A673 (cell line): Measurements from ENCODE around the gene SLX4IP.

Experiments
- CTCF ChIP-seq: fragments of 300-800, 200-600 bp; sonication (generic); conservative IDR thresholded peaks from 2 replicates; pipeline ENCODE4 v1.5.1; 2017; ENCODE audit warnings: low read depth, mild to moderate bottlenecking, antibody characterized with exemption, low read length, moderate library complexity, mixed read lengths
- EZH2 ChIP-seq: fragments of 200-600 bp; sonication (generic); IDR thresholded peaks from 2 replicates; pipeline ENCODE4 v1.6.1; 2017; ENCODE audit warnings: borderline replicate concordance, low read depth, mild to moderate bottlenecking, mixed read lengths, antibody characterized with exemption, low read length; ENCODE audit not compliant: poor library complexity, severe bottlenecking

GRCh38 chr20:10662661-10663458 is 227.8 kb downstream of the SLX4IP start:
- TF ChIP-seq CTCF (no peak), EZH2 (no peak)
